ENCODE results near the gene MTREX. TPM values are rescaled to one million over a fixed set of nuclear protein-coding genes. Genes with fewer than 3 reads are reported as not detected.

MTREX gene
- total and polyA plus RNA-seq, 10 of the 15 experiments (the other 5 are each of a cell fraction or from before 2014, with no cell fraction given): 20.1 to 102 (median 49.0) TPM

GRCh38 chr5:55441107-55441771, 133.4 kb downstream of the MTREX start:
- DNase-seq (ENCODE audit: low read depth, low spot score) (no peak), FAIRE-seq (no peak), ATAC-seq (no peak)
- ChIA-PET RAD21 (ENCODE audit: unreplicated experiment) (no interaction called here), POLR2A (no interaction called here), CTCF (no interaction called here), SMC1A (ENCODE audit: uncharacterized antibody, unreplicated experiment) (no interaction called here)
- peaks cover 0 to 4% of the 10 kb centered on the region in 2 experiments; a peak in 1 of 4 replicates for H3K36me3 ChIP-seq (ENCODE audit: control insufficient read depth in 2 of 2, insufficient read depth in 2 of 2, low read length in 1 of 2)
- H3K9ac ChIP-seq (ENCODE audit: control insufficient read depth, insufficient read depth, low read length): no peak overlapping the region
- H3K4me3 ChIP-seq: no peak overlapping the region
- no peaks in the 10 kb centered on the region for H3K4me1 ChIP-seq (ENCODE audit: control insufficient read depth, insufficient read depth, low read length)
- intact Hi-C loops (cut with micrococcal nuclease; ENCODE audit: unreplicated experiment) (no loop called here), in situ Hi-C loops (cut with MboI) (no loop called here)
- no TSS peak for BruUV-seq (replicated peaks)
- no peaks in the 10 kb centered on the region for H3K9me3 ChIP-seq (replicated peaks; ENCODE audit: control insufficient read depth, insufficient read depth, low read length)
- H3K27ac ChIP-seq (ENCODE audit: control insufficient read depth, insufficient read depth): no peak overlapping the region
- no peaks in the 10 kb centered on the region for H3K27me3 ChIP-seq (replicated peaks in 1 of 2; ENCODE audit: control insufficient read depth in 2 of 2, insufficient read depth in 2 of 2, low read length in 1 of 2)
- TF ChIP-seq TCF7 (IDR thresholded peaks at IDR 0.05; ENCODE audit: borderline replicate concordance): no peak
- TF ChIP-seq RAD21 (IDR thresholded peaks at IDR 0.05; ENCODE audit: insufficient read depth, low read depth, low read length): no peak
- TF ChIP-seq SP1 (IDR thresholded peaks at IDR 0.05; ENCODE audit: low read depth, low read length): no peak
- TF ChIP-seq EP300 (IDR thresholded peaks at IDR 0.05; ENCODE audit: borderline replicate concordance in 1 of 2, control insufficient read depth in 1 of 2, low read depth in 2 of 2, low read length in 2 of 2): no peak
- TF ChIP-seq NR2C2 (IDR thresholded peaks at IDR 0.05; ENCODE audit: borderline replicate concordance, control insufficient read depth, insufficient read length, low read depth): no peak
- no peak for TF ChIP-seq ZZZ3 (IDR thresholded peaks at IDR 0.05; ENCODE audit: control insufficient read depth, insufficient read length, low read depth)
- H4K20me1 ChIP-seq (ENCODE audit: control insufficient read depth, insufficient read depth): no peaks in the 10 kb centered on the region
- no peaks in the 10 kb centered on the region for H3K79me2 ChIP-seq (ENCODE audit: control insufficient read depth, insufficient read depth, low read length)
- H3K4me2 ChIP-seq (ENCODE audit: control insufficient read depth, insufficient read depth): no peak overlapping the region
- H2AFZ ChIP-seq (ENCODE audit: control insufficient read depth, low read depth, low read length): no peak overlapping the region
- 94% methylated on average over 3 of the region's 3 CpGs for WGBS (ENCODE audit: insufficient coverage, insufficient replicate concordance, low lambda C conversion rate, missing lambda C conversion rate)

DNA sequence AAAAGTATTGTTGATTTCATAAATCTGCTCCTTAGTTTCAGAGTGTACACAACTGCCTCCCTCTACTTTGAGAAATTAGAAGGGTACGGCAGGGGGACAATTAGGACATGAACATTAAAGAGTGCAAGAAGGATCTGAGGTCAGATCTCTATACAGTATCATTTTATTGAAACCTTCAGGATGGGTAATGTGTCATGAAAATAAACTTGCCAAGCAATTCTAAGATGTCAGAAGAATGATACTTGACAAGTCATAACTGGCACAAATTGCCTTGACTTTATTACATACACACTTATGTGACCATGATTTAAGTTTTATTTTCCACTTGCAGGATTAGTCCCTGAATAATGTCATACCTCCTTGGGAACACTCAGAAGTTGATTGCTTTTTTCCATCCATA, 134.2 kb downstream of the MTREX start:
- ChIA-PET CTCF (interaction anchor here (1.1 kb wide), 1 partner anchor 14 kb away, joined by 6 read pairs; no protein-coding TSS in a partner anchor), POLR2A (no interaction called here), RAD21 (ENCODE audit: unreplicated experiment) (no interaction called here), SMC1A (ENCODE audit: uncharacterized antibody, unreplicated experiment) (interaction anchor here (1.1 kb wide), 1 partner anchor 249 kb away, joined by 3 read pairs; no protein-coding TSS in a partner anchor)
- Histone ChIP-seq H3K36me3 (ENCODE audit: control insufficient read depth in 2 of 2, insufficient read depth in 2 of 2, low read length in 1 of 2) (peaks cover 0 to 4% of the 10 kb centered on the region in 2 experiments; a peak in 1 of 4 replicates), H2AFZ (ENCODE audit: control insufficient read depth, low read depth, low read length) (no peak overlapping the region), H3K4me2 (ENCODE audit: control insufficient read depth, insufficient read depth) (no peak overlapping the region), H3K79me2 (ENCODE audit: control insufficient read depth, insufficient read depth, low read length) (no peaks in the 10 kb centered on the region), H3K4me3 (no peak overlapping the region), H3K4me1 (ENCODE audit: control insufficient read depth, insufficient read depth, low read length) (no peaks in the 10 kb centered on the region), H3K9me3 (replicated peaks; ENCODE audit: control insufficient read depth, insufficient read depth, low read length) (no peaks in the 10 kb centered on the region), H4K20me1 (ENCODE audit: control insufficient read depth, insufficient read depth) (no peaks in the 10 kb centered on the region), H3K27me3 (replicated peaks in 1 of 2; ENCODE audit: control insufficient read depth in 2 of 2, insufficient read depth in 2 of 2, low read length in 1 of 2) (no peaks in the 10 kb centered on the region), H3K9ac (ENCODE audit: control insufficient read depth, insufficient read depth, low read length) (no peak overlapping the region), H3K27ac (ENCODE audit: control insufficient read depth, insufficient read depth) (no peak overlapping the region)
- intact Hi-C loops (cut with micrococcal nuclease; ENCODE audit: unreplicated experiment): no loop called here
- no peak for ATAC-seq
- in situ Hi-C loops (cut with MboI): no loop called here
- TF ChIP-seq ZZZ3 (IDR thresholded peaks at IDR 0.05; ENCODE audit: control insufficient read depth, insufficient read length, low read depth): no peak
- TF ChIP-seq ASH2L (IDR thresholded peaks at IDR 0.05; ENCODE audit: borderline replicate concordance, low read depth): no peak
- TF ChIP-seq SMAD1 (IDR thresholded peaks at IDR 0.05; ENCODE audit: low read depth, partially characterized antibody): no peak
- no peak for TF ChIP-seq CHD4 (IDR thresholded peaks at IDR 0.05)
- no peak for TF ChIP-seq NFYA (IDR thresholded peaks at IDR 0.05; ENCODE audit: borderline replicate concordance, low read depth, low read length)
- TF ChIP-seq, protein P1, sequence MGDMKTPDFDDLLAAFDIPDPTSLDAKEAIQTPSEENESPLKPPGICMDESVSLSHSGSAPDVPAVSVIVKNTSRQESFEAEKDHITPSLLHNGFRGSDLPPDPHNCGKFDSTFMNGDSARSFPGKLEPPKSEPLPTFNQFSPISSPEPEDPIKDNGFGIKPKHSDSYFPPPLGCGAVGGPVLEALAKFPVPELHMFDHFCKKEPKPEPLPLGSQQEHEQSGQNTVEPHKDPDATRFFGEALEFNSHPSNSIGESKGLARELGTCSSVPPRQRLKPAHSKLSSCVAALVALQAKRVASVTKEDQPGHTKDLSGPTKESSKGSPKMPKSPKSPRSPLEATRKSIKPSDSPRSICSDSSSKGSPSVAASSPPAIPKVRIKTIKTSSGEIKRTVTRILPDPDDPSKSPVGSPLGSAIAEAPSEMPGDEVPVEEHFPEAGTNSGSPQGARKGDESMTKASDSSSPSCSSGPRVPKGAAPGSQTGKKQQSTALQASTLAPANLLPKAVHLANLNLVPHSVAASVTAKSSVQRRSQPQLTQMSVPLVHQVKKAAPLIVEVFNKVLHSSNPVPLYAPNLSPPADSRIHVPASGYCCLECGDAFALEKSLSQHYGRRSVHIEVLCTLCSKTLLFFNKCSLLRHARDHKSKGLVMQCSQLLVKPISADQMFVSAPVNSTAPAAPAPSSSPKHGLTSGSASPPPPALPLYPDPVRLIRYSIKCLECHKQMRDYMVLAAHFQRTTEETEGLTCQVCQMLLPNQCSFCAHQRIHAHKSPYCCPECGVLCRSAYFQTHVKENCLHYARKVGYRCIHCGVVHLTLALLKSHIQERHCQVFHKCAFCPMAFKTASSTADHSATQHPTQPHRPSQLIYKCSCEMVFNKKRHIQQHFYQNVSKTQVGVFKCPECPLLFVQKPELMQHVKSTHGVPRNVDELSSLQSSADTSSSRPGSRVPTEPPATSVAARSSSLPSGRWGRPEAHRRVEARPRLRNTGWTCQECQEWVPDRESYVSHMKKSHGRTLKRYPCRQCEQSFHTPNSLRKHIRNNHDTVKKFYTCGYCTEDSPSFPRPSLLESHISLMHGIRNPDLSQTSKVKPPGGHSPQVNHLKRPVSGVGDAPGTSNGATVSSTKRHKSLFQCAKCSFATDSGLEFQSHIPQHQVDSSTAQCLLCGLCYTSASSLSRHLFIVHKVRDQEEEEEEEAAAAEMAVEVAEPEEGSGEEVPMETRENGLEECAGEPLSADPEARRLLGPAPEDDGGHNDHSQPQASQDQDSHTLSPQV (IDR thresholded peaks at IDR 0.05): no peak
- no peak for TF ChIP-seq CHD2 (IDR thresholded peaks at IDR 0.05; ENCODE audit: borderline replicate concordance, low read depth, low read length)
- no peak for TF ChIP-seq POLR2AphosphoS2 (IDR thresholded peaks at IDR 0.05; ENCODE audit: low read depth, low read length)
- BruUV-seq (replicated peaks): no TSS peak
- 100% methylated on average over 1 of the region's 1 CpG for WGBS (ENCODE audit: insufficient coverage, insufficient replicate concordance, low lambda C conversion rate, missing lambda C conversion rate)
- no peak for DNase-seq (ENCODE audit: low read depth, low spot score)
- no peak for FAIRE-seq
